A549 (cell line): Measurements from ENCODE around the gene DMRT1. TPM values are rescaled to one million over a fixed set of nuclear protein-coding genes. Genes with fewer than 3 reads are reported as not detected.

Experiments used
- ATAC-seq, 2 experiments: fragments of 200-7000 bp in 1 of 2; fragments of >200 bp in 1 of 2; cut with Nextera tagmentation in 1 of 2; cut with Tn5 transposase in 1 of 2; 3 replicates each; pipeline versions ENCODE4 v1.8.0 to v1.9.1; 2018 to 2020; ENCODE audit warnings: mild to moderate bottlenecking in 1 of 2, moderate library complexity in 1 of 2
- CTCF ChIA-PET: fragments of 300-600 bp; sonication (Branson Sonifier 250); formaldehyde crosslinking; extraction: SDS; loops from one replicate; lab custom pipeline; 2021; ENCODE audit warnings: antibody characterized with exemption, inconsistent platforms; lab: Yijun Ruan, JAX
- POLR2A ChIA-PET: fragments of 350-600 bp; formaldehyde crosslinking; extraction: SDS; loops from one replicate; lab custom pipeline; 2021; ENCODE audit warnings: antibody characterized with exemption, inconsistent platforms; lab: Yijun Ruan, JAX
- DNase-seq, 2 experiments: peaks; one replicate each; pipeline versions ENCODE4 v3.0.0 to v3.0.0-alpha.2; 2011 to 2016; ENCODE audit warnings: low read depth in 1 of 2, low spot score in 1 of 2
- FAIRE-seq: peaks from 2 replicates; lab custom pipeline; 2011; peaks lifted over from hg19 to GRCh38; lab: Jason Lieb, UNC
- H3K27ac ChIP-seq, 2 experiments: fragments of >200 bp; sonication (Bioruptor Twin); formaldehyde crosslinking; 3 replicates each; pipeline ENCODE4 v1.5.1; 2016 to 2017
- H3K4me1 ChIP-seq: fragments of >200 bp; sonication (Bioruptor Twin); formaldehyde crosslinking; 3 replicates; pipeline ENCODE4 v1.6.1; 2016
- H3K4me2 ChIP-seq: fragments of >200 bp; sonication (Bioruptor Twin); formaldehyde crosslinking; 3 replicates; pipeline ENCODE4 v1.6.1; 2016
- H3K4me3 ChIP-seq: fragments of >200 bp; sonication (Bioruptor Twin); formaldehyde crosslinking; 3 replicates; pipeline ENCODE4 v1.5.1; 2016
- H3K9me3 ChIP-seq: fragments of >200 bp; sonication (Bioruptor Twin); formaldehyde crosslinking; 3 replicates; pipeline ENCODE4 v1.6.1; 2016
- BHLHE40 ChIP-seq: IDR thresholded peaks from 2 replicates; pipeline ENCODE4 v1.6.1; 2012; ENCODE audit warnings: low read depth, low read length, inconsistent platforms
- CBX2 ChIP-seq: fragments of 200-600 bp; sonication (generic); IDR thresholded peaks from 2 replicates; pipeline ENCODE4 v1.6.1; 2016; ENCODE audit warnings: low read depth, mild to moderate bottlenecking, borderline replicate concordance
- CBX8 ChIP-seq: fragments of 200-600 bp; sonication (generic); IDR thresholded peaks from 2 replicates; pipeline ENCODE4 v1.6.1; 2016
- CEBPB ChIP-seq, 2 experiments: fragments of >200 bp in 1 of 2; sonication (Bioruptor Twin) in 1 of 2; formaldehyde crosslinking in 1 of 2; IDR thresholded peaks; 2 replicates each; pipeline ENCODE4 v1.6.1; 2012 to 2016
- CHD2 ChIP-seq: fragments of 150-350 bp; IDR thresholded peaks from 2 replicates; pipeline ENCODE4 v1.6.1; 2014; ENCODE audit warnings: low read length; ENCODE audit not compliant: partially characterized antibody
- EHMT2 ChIP-seq: fragments of 200-600 bp; sonication (generic); IDR thresholded peaks from 2 replicates; pipeline ENCODE4 v1.6.1; 2016; ENCODE audit warnings: antibody characterized with exemption, low read depth, mild to moderate bottlenecking, moderate library complexity
- EP300 ChIP-seq, 2 experiments: fragments of >200 bp; sonication (Bioruptor Twin); formaldehyde crosslinking; IDR thresholded peaks; 2 replicates in 1 of 2; 3 replicates in 1 of 2; pipeline ENCODE4 v1.6.1; 2016 to 2017
- FOSB ChIP-seq: fragments of 250-450 bp; sonication (Bioruptor Pico); IDR thresholded peaks from 2 replicates; pipeline ENCODE4 v1.5.0; 2020; ENCODE audit warnings: mild to moderate bottlenecking, moderate library complexity
- FOSL2 ChIP-seq, 2 experiments: fragments of 450-650 bp in 1 of 2; fragments of >200 bp in 1 of 2; sonication (Bioruptor Twin) in 1 of 2; formaldehyde crosslinking; IDR thresholded peaks; 2 replicates each; pipeline versions ENCODE4 v1.5.0 to v1.6.1; 2016 to 2020; ENCODE audit warnings: mild to moderate bottlenecking in 1 of 2, moderate library complexity in 1 of 2
- FOXS1 ChIP-seq: fragments of 250-450 bp; sonication (Bioruptor Pico); IDR thresholded peaks from 2 replicates; pipeline ENCODE4 v1.5.0; 2020; ENCODE audit warnings: mild to moderate bottlenecking, moderate library complexity
- GATA3 ChIP-seq: IDR thresholded peaks from 2 replicates; pipeline ENCODE4 v1.6.1; 2012; ENCODE audit warnings: borderline replicate concordance
- HDAC2 ChIP-seq: fragments of 200-600 bp; sonication (generic); IDR thresholded peaks from 2 replicates; pipeline ENCODE4 v1.6.1; 2016
- HEYL ChIP-seq: fragments of 250-450 bp; sonication (Bioruptor Pico); IDR thresholded peaks from 2 replicates; pipeline ENCODE4 v1.8.0; 2021; ENCODE audit warnings: mild to moderate bottlenecking, moderate library complexity
- KDM1A ChIP-seq: fragments of 200-600 bp; sonication (generic); IDR thresholded peaks from 2 replicates; pipeline ENCODE4 v1.6.1; 2016; ENCODE audit warnings: low read depth, mild to moderate bottlenecking
- KDM5A ChIP-seq: fragments of 200-600 bp; sonication (generic); IDR thresholded peaks from 2 replicates; pipeline ENCODE4 v1.6.1; 2016; ENCODE audit warnings: antibody characterized with exemption, mild to moderate bottlenecking
- MAZ ChIP-seq: fragments of 150-350 bp; IDR thresholded peaks from 2 replicates; pipeline ENCODE4 v1.6.1; 2014; ENCODE audit warnings: antibody characterized with exemption, low read depth, low read length, borderline replicate concordance
- NPAS2 ChIP-seq: fragments of 250-450 bp; sonication (Bioruptor Pico); IDR thresholded peaks from 2 replicates; pipeline ENCODE4 v1.8.0; 2022; ENCODE audit warnings: mild to moderate bottlenecking, moderate library complexity, borderline replicate concordance
- POLR2AphosphoS2 ChIP-seq: conservative IDR thresholded peaks from 2 replicates; pipeline ENCODE4 v1.6.1; 2012; ENCODE audit warnings: low read length, improper control_type of control experiment, inconsistent platforms
- RAD21 ChIP-seq, 2 experiments: fragments of >200 bp in 1 of 2; sonication (Bioruptor Twin) in 1 of 2; formaldehyde crosslinking in 1 of 2; IDR thresholded peaks in 1 of 2; conservative IDR thresholded peaks in 1 of 2; 2 replicates in 1 of 2; 3 replicates in 1 of 2; pipeline ENCODE4 v1.6.1; 2012 to 2018; ENCODE audit warnings: inconsistent platforms in 1 of 2
- RCOR1 ChIP-seq: fragments of 150-350 bp; IDR thresholded peaks from 2 replicates; pipeline ENCODE4 v1.6.1; 2014; ENCODE audit warnings: antibody characterized with exemption, low read length, low read depth
- SMC3 ChIP-seq: fragments of >200 bp; sonication (Bioruptor Twin); formaldehyde crosslinking; IDR thresholded peaks from 3 replicates; pipeline ENCODE4 v1.6.1; 2018; ENCODE audit warnings: inconsistent platforms
- ZFP36 ChIP-seq: fragments of 450-650 bp; IDR thresholded peaks from 2 replicates; pipeline ENCODE4 v1.6.1; 2014; ENCODE audit warnings: borderline replicate concordance; ENCODE audit not compliant: partially characterized antibody
- ZNF302 ChIP-seq: fragments of 250-450 bp; sonication (Bioruptor Pico); IDR thresholded peaks from 2 replicates; pipeline ENCODE4 v1.9.0; 2021; ENCODE audit warnings: inconsistent platforms, mild to moderate bottlenecking, moderate library complexity
- ZSCAN20 ChIP-seq: fragments of 250-450 bp; sonication (Bioruptor Pico); IDR thresholded peaks from 2 replicates; pipeline ENCODE4 v1.8.0; 2022; ENCODE audit warnings: mild to moderate bottlenecking, moderate library complexity
- WGBS: methylation state at CpG from one replicate; pipeline ENCODE4 v1.1.6; 2017; ENCODE audit errors: missing lambda C conversion rate; 5-methylcytosine and 5-hydroxymethylcytosine counted together
- polyA plus RNA-seq, 4 experiments: library from polyadenylated mRNA; depleted of rRNA in 3 of 4; stranded (reverse); fragments of >200 nt; fragmentation: RNase III in 1 of 4; extraction: RNeasy Plus Mini Kit Qiagen cat#74134 plus additional on column Dnase treatment in 1 of 4; gene quantifications; 2 replicates in 3 of 4; 3 replicates in 1 of 4; pipeline ENCODE4 v1.2.3, GENCODE V29; 2011 to 2017
- TF ChIP-seq, protein P1 (sequence below): fragments of >200 bp; sonication (Bioruptor Twin); formaldehyde crosslinking; IDR thresholded peaks from 3 replicates; pipeline ENCODE4 v1.6.1; 2016
- TF ChIP-seq, protein P2 (sequence below): fragments of 250-450 bp; sonication (Bioruptor Pico); IDR thresholded peaks from 2 replicates; pipeline ENCODE4 v1.5.0; 2020; ENCODE audit warnings: low read depth, mild to moderate bottlenecking, moderate library complexity
- TF ChIP-seq, protein P3 (sequence below): fragments of >200 bp; sonication (Bioruptor Twin); formaldehyde crosslinking; IDR thresholded peaks from 3 replicates; pipeline ENCODE4 v1.5.1; 2016
- TF ChIP-seq, protein P4 (sequence below): IDR thresholded peaks from 2 replicates; pipeline ENCODE4 v1.6.1; 2012; ENCODE audit warnings: low read depth, borderline replicate concordance
- TF ChIP-seq, protein P5 (sequence below): fragments of 250-450 bp; sonication (Bioruptor Pico); IDR thresholded peaks from 2 replicates; pipeline ENCODE4 v1.5.0; 2021; ENCODE audit warnings: mild to moderate bottlenecking, moderate library complexity, borderline replicate concordance
- TF ChIP-seq, protein P6 (sequence below): fragments of 450-650 bp; IDR thresholded peaks from 2 replicates; pipeline ENCODE4 v1.6.1; 2014; ENCODE audit warnings: antibody characterized with exemption
- TF ChIP-seq, protein P7 (sequence below): IDR thresholded peaks from 2 replicates; pipeline ENCODE4 v1.6.1; 2012
- TF ChIP-seq, protein P8 (sequence below): fragments of >200 bp; sonication (Bioruptor Twin); formaldehyde crosslinking; IDR thresholded peaks from 2 replicates; pipeline ENCODE4 v1.6.1; 2016
- TF ChIP-seq, protein P9 (sequence below): fragments of 150-350 bp; IDR thresholded peaks from 2 replicates; pipeline ENCODE4 v1.6.1; 2014; ENCODE audit warnings: low read depth, mild to moderate bottlenecking, low read length

The DMRT1 gene
- polyA plus RNA-seq, 2 of the 4 experiments (the other 2 are of a cell fraction) = not detected

DNA sequence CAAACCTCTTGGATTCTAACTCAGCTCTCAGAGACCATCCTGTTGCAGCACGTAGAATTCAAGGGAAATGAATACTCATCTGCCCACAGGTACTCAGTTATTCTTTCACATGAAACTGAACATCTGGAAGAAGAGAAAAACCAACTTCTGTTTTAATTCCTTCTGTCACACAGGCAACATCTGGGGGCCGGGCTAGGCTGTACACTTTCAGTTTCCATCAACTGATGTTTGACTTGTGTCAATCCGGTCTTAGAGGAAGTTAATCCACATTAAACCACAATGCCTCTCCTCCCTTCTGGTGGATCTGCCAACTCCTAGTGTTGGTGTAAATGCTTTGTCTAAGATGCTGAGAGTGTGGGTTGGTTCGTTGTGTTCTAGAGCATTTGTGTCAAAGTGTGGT, 152.5 kb downstream of the DMRT1 start:
- no peak overlapping the region for H3K4me3 ChIP-seq
- no peak for ATAC-seq

DNA sequence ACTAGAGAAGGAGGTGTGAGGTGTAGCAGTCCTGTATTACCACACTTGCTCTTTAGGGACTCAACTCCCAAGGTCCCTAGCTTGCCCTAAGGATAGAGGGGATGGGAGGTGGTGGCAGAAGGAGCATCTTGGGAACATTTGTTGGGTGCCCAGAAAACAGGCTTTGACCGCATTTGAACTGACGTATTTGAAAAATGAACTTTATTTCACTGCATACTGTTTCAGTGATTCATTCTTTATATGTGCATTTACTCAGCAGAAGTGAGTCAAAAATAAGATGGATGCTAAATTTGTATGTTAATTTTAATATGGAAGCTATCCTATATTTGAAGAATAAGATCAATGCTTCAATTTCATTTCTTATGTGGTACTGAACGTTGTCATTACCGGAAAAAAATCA, 153.7 kb downstream of the DMRT1 start:
- CTCF ChIA-PET = interaction anchor here (0.9 to 1.3 kb wide), 3 partner anchors 10 to 14 kb away, joined by 3 to 6 read pairs (median 4); no protein-coding TSS in a partner anchor
- no peak for FAIRE-seq
- Histone ChIP-seq H3K27ac (no peak overlapping the region), H3K9me3 (peaks cover 22% of the 10 kb centered on the region), H3K4me1 (peaks cover 4% of the 10 kb centered on the region; the same call in 1 of the 3 replicates), H3K4me3 (no peak overlapping the region), H3K4me2 (no peak overlapping the region)
- no peak for TF ChIP-seq KDM1A
- no peak for TF ChIP-seq CHD2
- TF ChIP-seq KDM5A = no peak
- TF ChIP-seq, protein P1, sequence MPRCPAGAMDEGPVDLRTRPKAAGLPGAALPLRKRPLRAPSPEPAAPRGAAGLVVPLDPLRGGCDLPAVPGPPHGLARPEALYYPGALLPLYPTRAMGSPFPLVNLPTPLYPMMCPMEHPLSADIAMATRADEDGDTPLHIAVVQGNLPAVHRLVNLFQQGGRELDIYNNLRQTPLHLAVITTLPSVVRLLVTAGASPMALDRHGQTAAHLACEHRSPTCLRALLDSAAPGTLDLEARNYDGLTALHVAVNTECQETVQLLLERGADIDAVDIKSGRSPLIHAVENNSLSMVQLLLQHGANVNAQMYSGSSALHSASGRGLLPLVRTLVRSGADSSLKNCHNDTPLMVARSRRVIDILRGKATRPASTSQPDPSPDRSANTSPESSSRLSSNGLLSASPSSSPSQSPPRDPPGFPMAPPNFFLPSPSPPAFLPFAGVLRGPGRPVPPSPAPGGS = no peak
- TF ChIP-seq, protein P2, sequence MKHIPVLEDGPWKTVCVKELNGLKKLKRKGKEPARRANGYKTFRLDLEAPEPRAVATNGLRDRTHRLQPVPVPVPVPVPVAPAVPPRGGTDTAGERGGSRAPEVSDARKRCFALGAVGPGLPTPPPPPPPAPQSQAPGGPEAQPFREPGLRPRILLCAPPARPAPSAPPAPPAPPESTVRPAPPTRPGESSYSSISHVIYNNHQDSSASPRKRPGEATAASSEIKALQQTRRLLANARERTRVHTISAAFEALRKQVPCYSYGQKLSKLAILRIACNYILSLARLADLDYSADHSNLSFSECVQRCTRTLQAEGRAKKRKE (CRISPR knock-in tag) = no peak
- TF ChIP-seq MAZ = no peak
- TF ChIP-seq, protein P3, sequence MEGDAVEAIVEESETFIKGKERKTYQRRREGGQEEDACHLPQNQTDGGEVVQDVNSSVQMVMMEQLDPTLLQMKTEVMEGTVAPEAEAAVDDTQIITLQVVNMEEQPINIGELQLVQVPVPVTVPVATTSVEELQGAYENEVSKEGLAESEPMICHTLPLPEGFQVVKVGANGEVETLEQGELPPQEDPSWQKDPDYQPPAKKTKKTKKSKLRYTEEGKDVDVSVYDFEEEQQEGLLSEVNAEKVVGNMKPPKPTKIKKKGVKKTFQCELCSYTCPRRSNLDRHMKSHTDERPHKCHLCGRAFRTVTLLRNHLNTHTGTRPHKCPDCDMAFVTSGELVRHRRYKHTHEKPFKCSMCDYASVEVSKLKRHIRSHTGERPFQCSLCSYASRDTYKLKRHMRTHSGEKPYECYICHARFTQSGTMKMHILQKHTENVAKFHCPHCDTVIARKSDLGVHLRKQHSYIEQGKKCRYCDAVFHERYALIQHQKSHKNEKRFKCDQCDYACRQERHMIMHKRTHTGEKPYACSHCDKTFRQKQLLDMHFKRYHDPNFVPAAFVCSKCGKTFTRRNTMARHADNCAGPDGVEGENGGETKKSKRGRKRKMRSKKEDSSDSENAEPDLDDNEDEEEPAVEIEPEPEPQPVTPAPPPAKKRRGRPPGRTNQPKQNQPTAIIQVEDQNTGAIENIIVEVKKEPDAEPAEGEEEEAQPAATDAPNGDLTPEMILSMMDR = no peak
- TF ChIP-seq, protein P4, sequence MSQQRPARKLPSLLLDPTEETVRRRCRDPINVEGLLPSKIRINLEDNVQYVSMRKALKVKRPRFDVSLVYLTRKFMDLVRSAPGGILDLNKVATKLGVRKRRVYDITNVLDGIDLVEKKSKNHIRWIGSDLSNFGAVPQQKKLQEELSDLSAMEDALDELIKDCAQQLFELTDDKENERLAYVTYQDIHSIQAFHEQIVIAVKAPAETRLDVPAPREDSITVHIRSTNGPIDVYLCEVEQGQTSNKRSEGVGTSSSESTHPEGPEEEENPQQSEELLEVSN = no peak
- TF ChIP-seq CEBPB (IDR thresholded peaks at IDR 0.05) = no peak
- no peak for TF ChIP-seq ZFP36
- no peak for TF ChIP-seq EHMT2
- TF ChIP-seq SMC3 = no peak
- no peak for TF ChIP-seq CBX8
- TF ChIP-seq FOXS1 = no peak
- TF ChIP-seq NPAS2 (CRISPR knock-in tag) = no peak
- no peak for TF ChIP-seq POLR2AphosphoS2
- no peak for TF ChIP-seq FOSB (CRISPR knock-in tag)
- TF ChIP-seq, protein P5, sequence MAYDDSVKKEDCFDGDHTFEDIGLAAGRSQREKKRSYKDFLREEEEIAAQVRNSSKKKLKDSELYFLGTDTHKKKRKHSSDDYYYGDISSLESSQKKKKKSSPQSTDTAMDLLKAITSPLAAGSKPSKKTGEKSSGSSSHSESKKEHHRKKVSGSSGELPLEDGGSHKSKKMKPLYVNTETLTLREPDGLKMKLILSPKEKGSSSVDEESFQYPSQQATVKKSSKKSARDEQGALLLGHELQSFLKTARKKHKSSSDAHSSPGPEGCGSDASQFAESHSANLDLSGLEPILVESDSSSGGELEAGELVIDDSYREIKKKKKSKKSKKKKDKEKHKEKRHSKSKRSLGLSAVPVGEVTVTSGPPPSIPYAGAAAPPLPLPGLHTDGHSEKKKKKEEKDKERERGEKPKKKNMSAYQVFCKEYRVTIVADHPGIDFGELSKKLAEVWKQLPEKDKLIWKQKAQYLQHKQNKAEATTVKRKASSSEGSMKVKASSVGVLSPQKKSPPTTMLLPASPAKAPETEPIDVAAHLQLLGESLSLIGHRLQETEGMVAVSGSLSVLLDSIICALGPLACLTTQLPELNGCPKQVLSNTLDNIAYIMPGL (CRISPR knock-in tag) = no peak
- TF ChIP-seq, protein P6, sequence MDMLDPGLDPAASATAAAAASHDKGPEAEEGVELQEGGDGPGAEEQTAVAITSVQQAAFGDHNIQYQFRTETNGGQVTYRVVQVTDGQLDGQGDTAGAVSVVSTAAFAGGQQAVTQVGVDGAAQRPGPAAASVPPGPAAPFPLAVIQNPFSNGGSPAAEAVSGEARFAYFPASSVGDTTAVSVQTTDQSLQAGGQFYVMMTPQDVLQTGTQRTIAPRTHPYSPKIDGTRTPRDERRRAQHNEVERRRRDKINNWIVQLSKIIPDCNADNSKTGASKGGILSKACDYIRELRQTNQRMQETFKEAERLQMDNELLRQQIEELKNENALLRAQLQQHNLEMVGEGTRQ = no peak
- no peak for DNase-seq
- 9% methylated on average over 4 of the region's 4 CpGs for WGBS
- ATAC-seq = no peak
- POLR2A ChIA-PET = no interaction called here

More for the DNA sequence above, 152.5 kb downstream of the DMRT1 start:
- peaks cover 10% of the 10 kb centered on the region for H3K9me3 ChIP-seq
- WGBS = 9% methylated on average over 4 of the region's 4 CpGs
- TF ChIP-seq BHLHE40 (no peak), RCOR1 (no peak), ZNF302 (CRISPR knock-in tag) (no peak), CBX2 (no peak), EP300 (IDR thresholded peaks at IDR 0.05) (no peak), FOSL2 (IDR thresholded peaks at IDR 0.05) (no peak), FOSL2 (CRISPR knock-in tag; IDR thresholded peaks at IDR 0.05) (no peak), RAD21 (conservative IDR thresholded peaks at IDR 0.05 in 1 of 2, IDR thresholded peaks at IDR 0.05 in 1 of 2) (no peak), HEYL (no peak), GATA3 (no peak), MAZ (no peak), CHD2 (no peak), EHMT2 (no peak), HDAC2 (no peak), ZSCAN20 (CRISPR knock-in tag) (no peak), FOSB (CRISPR knock-in tag) (no peak)
- TF ChIP-seq, protein P7, sequence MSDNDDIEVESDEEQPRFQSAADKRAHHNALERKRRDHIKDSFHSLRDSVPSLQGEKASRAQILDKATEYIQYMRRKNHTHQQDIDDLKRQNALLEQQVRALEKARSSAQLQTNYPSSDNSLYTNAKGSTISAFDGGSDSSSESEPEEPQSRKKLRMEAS = no peak
- TF ChIP-seq, protein P8, sequence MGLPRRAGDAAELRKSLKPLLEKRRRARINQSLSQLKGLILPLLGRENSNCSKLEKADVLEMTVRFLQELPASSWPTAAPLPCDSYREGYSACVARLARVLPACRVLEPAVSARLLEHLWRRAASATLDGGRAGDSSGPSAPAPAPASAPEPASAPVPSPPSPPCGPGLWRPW = no peak
- TF ChIP-seq, protein P9, sequence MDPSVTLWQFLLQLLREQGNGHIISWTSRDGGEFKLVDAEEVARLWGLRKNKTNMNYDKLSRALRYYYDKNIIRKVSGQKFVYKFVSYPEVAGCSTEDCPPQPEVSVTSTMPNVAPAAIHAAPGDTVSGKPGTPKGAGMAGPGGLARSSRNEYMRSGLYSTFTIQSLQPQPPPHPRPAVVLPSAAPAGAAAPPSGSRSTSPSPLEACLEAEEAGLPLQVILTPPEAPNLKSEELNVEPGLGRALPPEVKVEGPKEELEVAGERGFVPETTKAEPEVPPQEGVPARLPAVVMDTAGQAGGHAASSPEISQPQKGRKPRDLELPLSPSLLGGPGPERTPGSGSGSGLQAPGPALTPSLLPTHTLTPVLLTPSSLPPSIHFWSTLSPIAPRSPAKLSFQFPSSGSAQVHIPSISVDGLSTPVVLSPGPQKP = no peak
- peaks cover 2% of the 10 kb centered on the region; the same call in 1 of the 3 replicates for H3K4me1 ChIP-seq
- ChIA-PET CTCF (interaction anchor here (0.7 to 0.9 kb wide), 2 partner anchors 48 to 304 kb away, joined by 3 to 4 read pairs; no protein-coding TSS in a partner anchor), POLR2A (no interaction called here)
- no peak overlapping the region for H3K27ac ChIP-seq
- H3K4me2 ChIP-seq = no peak overlapping the region
- FAIRE-seq (no peak), DNase-seq (no peak)
